Skeletal muscle tissue (tissue), 4 donors: Measurements from ENCODE around the gene LOXL3. TPM values are rescaled to one million over a fixed set of nuclear protein-coding genes. Genes with fewer than 3 reads are reported as not detected.

Experiments used
- H3K27ac ChIP-seq: one replicate; pipeline ENCODE4 v1.7.0; 2013; ENCODE audit warnings: mild to moderate bottlenecking, low read depth, low read length, inconsistent platforms
- H3K27me3 ChIP-seq, 3 donors: one replicate each; pipeline ENCODE4 v1.7.0; 2013; ENCODE audit warnings: low read length in 3 of 3; ENCODE audit not compliant: control insufficient read depth in 3 of 3, insufficient read depth in 3 of 3
- H3K36me3 ChIP-seq, 3 donors: one replicate each; pipeline ENCODE4 v1.7.0; 2013; ENCODE audit warnings: low read length in 3 of 3; ENCODE audit not compliant: control insufficient read depth in 3 of 3, insufficient read depth in 3 of 3
- H3K4me1 ChIP-seq, 3 donors: one replicate each; pipeline ENCODE4 v1.7.0; 2013; ENCODE audit warnings: low read length in 3 of 3, mild to moderate bottlenecking in 3 of 3; ENCODE audit not compliant: control insufficient read depth in 3 of 3, insufficient read depth in 3 of 3
- H3K4me3 ChIP-seq, 3 donors: one replicate each; pipeline ENCODE4 v1.7.0; 2013; ENCODE audit warnings: low read length in 3 of 3
- H3K9ac ChIP-seq, 3 donors: one replicate each; pipeline ENCODE4 v1.7.0; 2013; ENCODE audit warnings: low read length in 3 of 3, mild to moderate bottlenecking in 3 of 3, moderate library complexity in 2 of 3, low read depth in 1 of 3
- H3K9me3 ChIP-seq, 3 donors: one replicate each; pipeline ENCODE4 v1.7.0; 2013; ENCODE audit warnings: low read length in 3 of 3; ENCODE audit not compliant: control insufficient read depth in 3 of 3
- total RNA-seq: library from RNA; depleted of rRNA; stranded (reverse); fragments of >200 nt; gene quantifications from one replicate; pipeline ENCODE4 v1.2.3, GENCODE V29; 2014
- donor health status: Osteomylitis.

Gene LOXL3
- total RNA-seq, 1 donor from 2014 or later = 8.4 TPM

DNA sequence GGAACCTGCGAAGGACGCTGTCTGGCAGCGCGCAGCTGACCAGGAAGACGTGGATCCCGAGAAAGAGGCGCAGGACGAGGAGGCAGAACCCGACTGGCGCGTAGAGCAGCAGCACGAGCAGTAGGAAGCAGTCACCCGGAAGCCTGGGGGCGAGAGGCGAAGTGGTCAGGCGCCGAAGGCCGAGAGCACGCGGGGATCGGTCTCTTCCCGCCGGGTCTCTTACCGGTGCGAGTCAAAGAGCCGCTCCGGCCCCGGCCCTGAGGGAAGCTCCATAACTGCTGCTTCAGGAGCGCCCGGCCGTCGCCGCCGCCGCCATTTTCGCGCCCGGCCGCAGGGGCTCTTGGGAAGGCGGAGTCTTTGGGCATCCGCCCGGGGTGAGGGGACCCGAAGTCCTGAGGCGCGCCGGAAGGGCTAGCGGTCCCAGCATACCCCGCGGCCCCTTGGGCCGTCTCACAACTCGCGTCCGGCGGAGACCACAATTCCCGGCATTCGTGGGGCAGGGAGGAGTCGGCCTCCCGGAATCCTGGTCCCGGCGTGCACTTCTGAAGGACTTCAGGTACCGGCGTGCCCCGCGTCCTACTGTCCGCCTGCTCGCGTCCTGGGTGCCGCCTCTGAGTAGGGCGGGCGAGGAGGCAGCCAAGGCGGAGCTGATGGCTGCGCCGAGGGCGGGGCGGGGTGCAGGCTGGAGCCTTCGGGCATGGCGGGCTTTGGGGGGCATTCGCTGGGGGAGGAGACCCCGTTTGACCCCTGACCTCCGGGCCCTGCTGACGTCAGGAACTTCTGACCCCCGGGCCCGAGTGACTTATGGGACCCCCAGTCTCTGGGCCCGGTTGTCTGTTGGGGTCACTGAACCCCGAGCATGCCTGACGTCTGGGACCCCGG is 24.1 kb downstream of the LOXL3 start, which contains the start of the genes AUP1 and HTRA2:
TSS of gene AUP1 (minus strand) at position 350 of the 882 bp plus-strand sequence. CDS start at position 273, 77 bp downstream.
TSS of gene HTRA2 (plus strand) at position 577 of the 882 bp plus-strand sequence. CDS start at position 651, 74 bp downstream.
- H3K9me3 ChIP-seq = no peaks in the 10 kb centered on the region
- H3K9ac ChIP-seq = peak within 1 kb of the TSS; percentile 89 to 100 (median 100)
- H3K4me1 ChIP-seq = peaks cover 25 to 31% (median 29%) of the 10 kb centered on the region in 3 donors
- H3K27me3 ChIP-seq = no peaks in the 10 kb centered on the region
- H3K36me3 ChIP-seq = peaks cover 50 to 64% (median 52%) of the 10 kb centered on the region in 3 donors
- peak within 1 kb of the TSS; percentile 82 for H3K27ac ChIP-seq
- H3K4me3 ChIP-seq = peak within 1 kb of the TSS; percentile 93 to 99 (median 99)

GRCh38 chr2:74528600-74529356 is 25.0 kb downstream of the LOXL3 start:
- H3K4me3 ChIP-seq = peak overlapping the region; percentile 93 to 99 (median 99)
- peaks cover 48 to 61% (median 50%) of the 10 kb centered on the region in 3 donors for H3K36me3 ChIP-seq
- H3K27me3 ChIP-seq = no peaks in the 10 kb centered on the region
- H3K27ac ChIP-seq = peak overlapping the region; percentile 82
- H3K4me1 ChIP-seq = peaks cover 25 to 31% (median 29%) of the 10 kb centered on the region in 3 donors
- H3K9ac ChIP-seq = peak overlapping the region; percentile 89 to 100 (median 100)
- H3K9me3 ChIP-seq = no peaks in the 10 kb centered on the region

DNA sequence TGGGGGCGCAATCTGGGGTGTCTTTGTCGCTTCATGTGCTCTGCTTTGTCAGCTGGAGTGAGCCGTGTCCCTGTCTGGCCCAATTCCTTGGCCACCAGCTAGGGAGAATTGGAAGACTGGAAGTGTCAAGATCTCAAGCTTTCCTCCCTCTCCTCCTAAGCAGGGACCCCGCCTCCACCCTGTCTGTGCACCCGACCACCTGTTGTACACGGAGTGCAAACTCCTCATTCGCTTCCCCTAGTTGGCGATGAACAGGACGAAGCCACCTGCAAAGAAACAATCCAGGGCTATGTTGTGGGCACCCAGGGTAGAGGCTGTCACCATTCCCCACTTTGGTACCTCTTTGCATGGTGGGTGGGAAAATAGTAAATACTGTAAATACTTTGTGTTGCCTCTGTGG is 26.0 kb downstream of the LOXL3 start:
- peaks cover 39 to 52% (median 40%) of the 10 kb centered on the region in 3 donors for H3K36me3 ChIP-seq
- peaks cover 25 to 31% (median 29%) of the 10 kb centered on the region in 3 donors for H3K4me1 ChIP-seq
- H3K9ac ChIP-seq = no peak overlapping the region
- H3K27ac ChIP-seq = no peak overlapping the region
- no peaks in the 10 kb centered on the region for H3K9me3 ChIP-seq
- peak overlapping the region in 1 of 3 donors; percentile 93 for H3K4me3 ChIP-seq
- no peaks in the 10 kb centered on the region for H3K27me3 ChIP-seq

DNA sequence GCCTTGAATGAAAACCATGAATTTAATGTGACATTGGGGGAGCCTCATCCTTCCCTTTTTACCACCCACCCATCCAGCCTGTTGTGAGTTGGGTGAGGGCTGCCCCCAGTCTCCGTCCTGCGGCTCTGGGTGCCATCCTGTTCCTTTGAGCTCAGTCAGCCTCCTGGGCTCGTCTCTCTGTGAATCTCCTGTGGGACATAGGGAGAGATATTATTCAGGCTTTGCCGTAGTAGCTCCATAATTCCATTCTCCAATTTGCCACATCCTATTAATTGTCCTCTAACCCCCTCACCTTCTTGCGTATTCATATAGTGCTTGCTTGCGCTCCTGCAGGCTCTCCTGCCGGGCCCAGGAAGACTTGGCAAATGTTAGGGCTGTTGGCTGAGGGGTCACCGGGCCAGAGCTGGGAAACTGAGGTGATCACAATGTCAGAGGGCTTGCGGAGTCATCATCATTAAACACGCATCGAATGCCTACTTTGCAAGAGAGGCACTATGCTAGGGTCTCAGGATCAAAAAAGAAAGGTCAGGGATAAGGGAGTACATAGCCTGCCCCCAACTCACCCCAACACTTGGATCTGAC is 27.0 kb downstream of the LOXL3 start:
- Histone ChIP-seq H3K27me3 (peaks cover 0 to 3% (median 0%) of the 10 kb centered on the region in 3 donors), H3K9ac (no peak overlapping the region), H3K27ac (no peak overlapping the region), H3K9me3 (no peaks in the 10 kb centered on the region), H3K4me3 (no peak overlapping the region), H3K4me1 (peaks cover 25 to 31% (median 29%) of the 10 kb centered on the region in 3 donors), H3K36me3 (peaks cover 30 to 45% (median 36%) of the 10 kb centered on the region in 3 donors)

DNA sequence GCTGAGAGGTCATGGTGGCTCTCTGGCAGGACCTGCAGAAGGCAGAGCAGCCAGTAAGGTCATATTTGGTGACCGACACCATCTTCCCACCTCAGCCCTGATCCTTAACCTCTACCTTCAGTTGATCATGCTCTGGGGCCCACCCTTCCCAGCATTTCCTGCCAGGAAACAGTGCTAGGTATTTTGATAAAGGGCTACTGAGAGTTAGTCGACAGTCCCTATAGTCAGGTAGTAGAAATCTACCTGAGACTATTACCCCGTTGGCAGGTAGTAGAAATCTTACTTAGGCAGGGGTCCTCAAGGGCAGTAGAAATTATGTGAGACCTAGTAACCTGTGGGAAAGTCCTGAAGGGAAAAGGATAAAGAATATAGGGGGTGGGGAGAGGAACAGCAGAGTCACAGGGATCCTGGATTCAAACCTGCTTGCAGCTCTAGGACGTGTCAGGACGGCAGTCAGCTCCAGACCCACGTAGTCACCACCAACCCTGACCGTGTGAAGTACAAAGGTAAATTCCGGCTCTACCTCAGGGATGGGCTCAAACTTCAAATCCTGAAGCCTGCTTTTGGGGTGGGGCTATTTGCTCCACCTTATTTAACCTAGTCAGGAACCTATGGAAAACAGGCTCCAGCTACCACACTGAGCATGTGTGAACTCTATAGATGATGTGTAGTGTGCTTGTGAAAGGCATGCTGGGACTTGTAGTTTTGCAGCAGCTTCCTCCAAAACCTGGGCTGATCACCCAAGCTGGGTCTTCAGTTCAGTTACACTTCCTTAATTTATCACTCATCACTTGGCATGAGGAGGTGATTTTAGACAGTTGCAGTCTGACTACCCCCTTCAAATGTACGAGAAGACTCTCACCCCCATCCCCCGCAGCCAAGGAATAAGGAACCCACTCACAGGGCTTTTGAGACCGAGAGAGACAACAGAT is 27.8 kb downstream of the LOXL3 start, which contains the start of gene DQX1:
TSS of gene DQX1 (minus strand) at position 515 of the 932 bp plus-strand sequence. CDS start at position 13, 502 bp downstream.
- no peak within 1 kb of the TSS for H3K4me3 ChIP-seq
- H3K4me1 ChIP-seq = peaks cover 19 to 24% (median 23%) of the 10 kb centered on the region in 3 donors
- no peak within 1 kb of the TSS for H3K9ac ChIP-seq
- H3K9me3 ChIP-seq = no peaks in the 10 kb centered on the region
- H3K27ac ChIP-seq = no peak within 1 kb of the TSS
- peaks cover 28 to 39% (median 32%) of the 10 kb centered on the region in 3 donors for H3K36me3 ChIP-seq
- H3K27me3 ChIP-seq = peaks cover 0 to 4% (median 0%) of the 10 kb centered on the region in 3 donors

DNA sequence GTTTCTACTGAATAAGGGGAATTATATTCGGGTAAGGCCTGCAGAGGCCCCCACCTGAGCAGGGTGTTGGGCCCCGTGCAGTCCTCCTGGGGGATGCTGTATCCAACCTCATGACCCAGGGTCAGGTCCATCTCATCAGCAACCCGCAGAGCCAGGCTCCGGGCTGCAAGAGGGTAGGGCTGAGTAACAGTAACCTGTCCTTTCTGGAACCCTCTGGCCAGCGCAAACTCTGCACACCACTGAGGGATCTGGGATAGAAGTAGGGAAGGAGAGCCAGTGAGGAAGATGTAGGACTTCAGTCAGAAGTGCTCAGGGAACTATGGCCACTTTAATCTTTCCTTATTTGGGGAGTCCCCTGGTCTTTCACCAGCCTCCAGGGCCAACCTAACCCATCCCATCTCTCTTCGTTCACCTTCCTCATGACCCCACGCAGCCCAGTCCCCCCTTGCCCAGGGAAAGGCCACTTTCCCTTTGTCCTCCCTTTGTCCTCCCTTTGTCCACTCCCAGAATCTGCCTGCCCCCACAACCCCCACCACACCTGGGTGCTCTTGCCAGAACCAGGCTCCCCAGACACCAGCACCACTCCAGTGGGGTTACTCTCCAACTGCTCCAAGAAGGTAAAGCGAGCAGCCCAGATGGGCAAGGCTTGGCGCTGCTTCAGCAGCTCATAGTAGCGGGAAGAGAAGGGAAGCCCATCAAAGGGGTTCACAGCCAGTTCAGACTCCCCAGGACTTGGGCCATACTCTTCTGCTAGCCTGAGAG is 28.6 kb downstream of the LOXL3 start:
- H3K9me3 ChIP-seq = no peaks in the 10 kb centered on the region
- no peak overlapping the region for H3K27ac ChIP-seq
- H3K4me3 ChIP-seq = no peak overlapping the region
- H3K27me3 ChIP-seq = peaks cover 7 to 8% (median 8%) of the 10 kb centered on the region in 3 donors
- H3K4me1 ChIP-seq = peaks cover 13 to 17% (median 17%) of the 10 kb centered on the region in 3 donors
- no peak overlapping the region for H3K9ac ChIP-seq
- peaks cover 28 to 35% (median 30%) of the 10 kb centered on the region in 3 donors for H3K36me3 ChIP-seq

GRCh38 chr2:74524005-74524404 is 29.7 kb downstream of the LOXL3 start:
- peaks cover 28 to 35% (median 30%) of the 10 kb centered on the region in 3 donors for H3K36me3 ChIP-seq
- peaks cover 11 to 15% (median 14%) of the 10 kb centered on the region in 3 donors for H3K4me1 ChIP-seq
- H3K9ac ChIP-seq = no peak overlapping the region
- H3K9me3 ChIP-seq = no peaks in the 10 kb centered on the region
- no peak overlapping the region for H3K4me3 ChIP-seq
- H3K27ac ChIP-seq = no peak overlapping the region
- peaks cover 18 to 19% (median 18%) of the 10 kb centered on the region in 3 donors for H3K27me3 ChIP-seq

DNA sequence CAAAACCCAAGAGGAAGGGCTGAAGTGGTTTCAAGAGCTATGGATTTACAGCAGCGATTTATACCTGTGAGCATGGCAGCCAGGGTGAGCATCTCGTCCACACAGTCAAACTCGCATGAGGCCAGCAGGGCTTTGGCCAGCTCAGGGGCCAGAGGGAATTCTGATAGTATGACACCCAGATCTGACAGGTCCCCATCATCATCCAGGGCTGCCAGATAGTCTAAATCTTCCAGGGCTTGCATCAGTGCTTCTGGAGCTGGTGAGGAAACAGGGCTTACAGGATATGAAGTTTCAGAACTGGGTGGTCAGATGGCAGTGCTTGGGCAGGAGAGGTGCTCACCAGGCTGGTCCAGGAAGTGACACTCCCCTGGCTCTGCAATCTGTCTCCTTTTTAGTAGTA is 31.2 kb downstream of the LOXL3 start:
- Histone ChIP-seq H3K9me3 (no peaks in the 10 kb centered on the region), H3K4me3 (no peak overlapping the region), H3K36me3 (peaks cover 18 to 21% (median 20%) of the 10 kb centered on the region in 3 donors), H3K4me1 (no peaks in the 10 kb centered on the region), H3K9ac (no peak overlapping the region), H3K27me3 (peaks cover 33 to 34% (median 33%) of the 10 kb centered on the region in 3 donors), H3K27ac (no peak overlapping the region)
